Calu3 (cell line): ENCODE data around the gene CDK18. TPM values are rescaled to one million over a fixed set of nuclear protein-coding genes. Genes with fewer than 3 reads are reported as not detected.

Experiments used
- BruUV-seq: library from RNA; stranded (reverse); fragments of 400-500 nt; replicated peaks from 2 replicates; lab custom pipeline; 2021; lab: Mats Ljungman, UMichigan
- CTCF ChIA-PET: fragments of 300-600 bp; sonication (Branson Sonifier 250); formaldehyde crosslinking; loops from one replicate; lab custom pipeline; 2022; ENCODE audit warnings: antibody characterized with exemption; lab: Charles Lee
- DNase-seq: peaks from one replicate; pipeline ENCODE4 v3.0.0; 2022
- H3K27ac Mint-ChIP-seq: one replicate; pipeline ENCODE4 v1.8.0; 2022; ENCODE audit warnings: mixed read lengths; ENCODE audit not compliant: unreplicated experiment
- H3K27me3 Mint-ChIP-seq: one replicate; pipeline ENCODE4 v1.8.0; 2022; ENCODE audit warnings: mixed read lengths; ENCODE audit not compliant: unreplicated experiment
- H3K36me3 Mint-ChIP-seq: one replicate; pipeline ENCODE4 v1.8.0; 2022; ENCODE audit warnings: mild to moderate bottlenecking, moderate library complexity, mixed read lengths; ENCODE audit not compliant: insufficient read depth, unreplicated experiment
- H3K4me1 Mint-ChIP-seq: one replicate; pipeline ENCODE4 v1.8.0; 2022; ENCODE audit warnings: mild to moderate bottlenecking, low read depth, mixed read lengths; ENCODE audit not compliant: unreplicated experiment
- H3K4me3 Mint-ChIP-seq: one replicate; pipeline ENCODE4 v1.8.0; 2022; ENCODE audit warnings: mild to moderate bottlenecking, low read depth, moderate library complexity, mixed read lengths; ENCODE audit not compliant: unreplicated experiment
- H3K9me3 Mint-ChIP-seq: one replicate; pipeline ENCODE4 v1.8.0; 2022; ENCODE audit warnings: low read depth, mixed read lengths; ENCODE audit not compliant: unreplicated experiment
- intact Hi-C: fragments of 100-400 bp; cut with micrococcal nuclease; formaldehyde crosslinking; loops from one replicate; pipeline ENCODE4 v1.10.0; 2022; ENCODE audit not compliant: unreplicated experiment
- total RNA-seq: library from RNA; stranded (reverse); gene quantifications from 2 replicates; pipeline ENCODE4 v1.2.3, GENCODE V29; 2022
- TF ChIP-seq, protein P1 (sequence below): fragments of 200-600 bp; IDR thresholded peaks from one replicate; pipeline ENCODE4 v1.8.0; 2022; ENCODE audit warnings: antibody characterized with exemption; ENCODE audit not compliant: unreplicated experiment

Gene CDK18
- total RNA-seq, 1 experiment from 2014 or later, result 44.0 TPM

DNA sequence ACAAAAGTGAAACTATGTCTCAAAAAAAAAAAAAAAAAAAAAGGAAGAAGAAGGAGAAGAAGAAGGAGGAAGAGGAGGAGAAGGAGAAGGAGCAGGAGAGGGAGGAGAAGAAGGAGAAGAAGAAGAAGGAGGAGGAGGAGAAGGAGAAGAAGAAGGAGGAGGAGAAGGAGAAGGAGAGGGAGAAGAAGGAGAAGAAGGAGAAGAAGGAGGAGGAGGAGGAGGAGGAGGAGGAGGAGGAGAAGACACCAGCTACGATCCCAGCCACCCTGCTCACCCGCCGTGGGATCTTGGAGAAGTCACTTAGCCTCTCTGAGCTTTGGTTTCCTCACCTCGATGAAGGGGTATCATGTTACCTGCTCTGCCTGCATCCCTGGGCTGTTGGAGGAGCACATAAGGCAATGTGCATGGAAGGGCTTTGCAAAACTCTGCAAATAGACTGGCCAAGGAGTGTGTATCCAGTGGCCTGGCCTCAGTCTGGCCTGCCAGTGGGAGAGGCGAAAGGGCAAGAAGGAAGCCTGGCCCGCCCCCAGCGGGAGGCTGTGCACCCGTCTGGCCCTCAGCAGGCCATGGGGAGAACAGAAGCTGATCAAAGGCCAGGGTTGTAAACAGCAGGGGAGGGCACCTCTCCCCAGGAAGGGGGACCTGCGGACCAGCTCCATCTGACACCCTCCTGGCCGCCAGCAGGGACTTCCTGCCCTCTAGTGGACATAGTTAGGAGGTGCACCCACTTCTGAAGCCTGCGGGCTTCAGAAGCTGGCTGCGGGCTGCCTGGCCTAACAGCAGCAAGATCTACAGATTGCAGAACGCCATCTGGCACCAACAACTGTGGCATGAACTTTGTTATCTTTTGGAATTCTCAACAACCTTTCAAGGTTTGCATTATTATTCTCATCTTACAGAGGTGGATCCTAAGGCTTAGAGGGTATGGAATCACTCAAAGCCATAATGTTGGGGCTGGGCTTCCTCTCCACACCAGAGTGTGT lies 19.2 kb upstream of the CDK18 start:
- no TSS peak for BruUV-seq
- peaks cover 75% of the 10 kb centered on the region for H3K27me3 Mint-ChIP-seq

DNA sequence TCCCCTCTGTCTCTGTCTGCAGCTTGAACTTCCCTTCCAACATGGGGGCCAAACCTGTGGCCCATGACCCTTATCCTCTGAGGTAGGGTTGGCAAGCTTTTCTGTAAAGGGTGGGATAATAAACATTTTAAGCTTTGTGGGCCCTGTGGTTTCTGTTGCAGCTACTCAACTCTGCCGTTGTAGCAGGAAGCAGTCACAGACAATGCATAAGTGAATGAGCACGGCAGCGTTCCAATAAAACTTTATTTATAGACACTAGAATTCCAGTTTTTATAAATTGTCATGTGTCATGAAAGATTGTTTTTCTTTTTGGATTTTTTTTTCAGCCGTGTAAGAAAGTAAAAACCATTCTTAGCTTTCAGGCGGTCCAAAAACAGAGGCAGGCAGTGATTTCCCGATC lies 18.2 kb upstream of the CDK18 start:
- CTCF ChIA-PET, result interaction anchor here (0.7 to 3.8 kb wide), 16 partner anchors 9 to 173 kb away, joined by 3 to 62 read pairs (median 6); partner anchors contain the start of gene CDK18
- H3K27ac Mint-ChIP-seq, result no peak overlapping the region
- H3K27me3 Mint-ChIP-seq, result peaks cover 67% of the 10 kb centered on the region
- no TSS peak for BruUV-seq
- peaks cover 4% of the 10 kb centered on the region for H3K36me3 Mint-ChIP-seq
- DNase-seq, result no peak
- H3K4me1 Mint-ChIP-seq, result peaks cover 27% of the 10 kb centered on the region
- TF ChIP-seq, protein P1, sequence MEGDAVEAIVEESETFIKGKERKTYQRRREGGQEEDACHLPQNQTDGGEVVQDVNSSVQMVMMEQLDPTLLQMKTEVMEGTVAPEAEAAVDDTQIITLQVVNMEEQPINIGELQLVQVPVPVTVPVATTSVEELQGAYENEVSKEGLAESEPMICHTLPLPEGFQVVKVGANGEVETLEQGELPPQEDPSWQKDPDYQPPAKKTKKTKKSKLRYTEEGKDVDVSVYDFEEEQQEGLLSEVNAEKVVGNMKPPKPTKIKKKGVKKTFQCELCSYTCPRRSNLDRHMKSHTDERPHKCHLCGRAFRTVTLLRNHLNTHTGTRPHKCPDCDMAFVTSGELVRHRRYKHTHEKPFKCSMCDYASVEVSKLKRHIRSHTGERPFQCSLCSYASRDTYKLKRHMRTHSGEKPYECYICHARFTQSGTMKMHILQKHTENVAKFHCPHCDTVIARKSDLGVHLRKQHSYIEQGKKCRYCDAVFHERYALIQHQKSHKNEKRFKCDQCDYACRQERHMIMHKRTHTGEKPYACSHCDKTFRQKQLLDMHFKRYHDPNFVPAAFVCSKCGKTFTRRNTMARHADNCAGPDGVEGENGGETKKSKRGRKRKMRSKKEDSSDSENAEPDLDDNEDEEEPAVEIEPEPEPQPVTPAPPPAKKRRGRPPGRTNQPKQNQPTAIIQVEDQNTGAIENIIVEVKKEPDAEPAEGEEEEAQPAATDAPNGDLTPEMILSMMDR, result no peak
- no peak overlapping the region for H3K4me3 Mint-ChIP-seq
- intact Hi-C loops, result loop anchor here (5.0 kb wide), 1 partner anchor 149 kb away; no protein-coding TSS in a partner anchor
- no peaks in the 10 kb centered on the region for H3K9me3 Mint-ChIP-seq

More for the DNA sequence above, 19.2 kb upstream of the CDK18 start:
- Mint-ChIP-seq H3K36me3 (peaks cover 4% of the 10 kb centered on the region), H3K4me3 (no peak overlapping the region), H3K27ac (no peak overlapping the region), H3K4me1 (peaks cover 35% of the 10 kb centered on the region), H3K9me3 (no peaks in the 10 kb centered on the region)
- CTCF ChIA-PET, result interaction anchor here (0.5 to 3.8 kb wide), 36 partner anchors 8 to 976 kb away, joined by 3 to 62 read pairs (median 5); partner anchors contain the start of gene CDK18
- intact Hi-C loops, result loop anchor here (1.0 to 5.0 kb wide), 5 partner anchors 47 to 148 kb away; no protein-coding TSS in a partner anchor
- DNase-seq, result peak; percentile 85
- TF ChIP-seq, protein P1, result peak; percentile 99

DNA sequence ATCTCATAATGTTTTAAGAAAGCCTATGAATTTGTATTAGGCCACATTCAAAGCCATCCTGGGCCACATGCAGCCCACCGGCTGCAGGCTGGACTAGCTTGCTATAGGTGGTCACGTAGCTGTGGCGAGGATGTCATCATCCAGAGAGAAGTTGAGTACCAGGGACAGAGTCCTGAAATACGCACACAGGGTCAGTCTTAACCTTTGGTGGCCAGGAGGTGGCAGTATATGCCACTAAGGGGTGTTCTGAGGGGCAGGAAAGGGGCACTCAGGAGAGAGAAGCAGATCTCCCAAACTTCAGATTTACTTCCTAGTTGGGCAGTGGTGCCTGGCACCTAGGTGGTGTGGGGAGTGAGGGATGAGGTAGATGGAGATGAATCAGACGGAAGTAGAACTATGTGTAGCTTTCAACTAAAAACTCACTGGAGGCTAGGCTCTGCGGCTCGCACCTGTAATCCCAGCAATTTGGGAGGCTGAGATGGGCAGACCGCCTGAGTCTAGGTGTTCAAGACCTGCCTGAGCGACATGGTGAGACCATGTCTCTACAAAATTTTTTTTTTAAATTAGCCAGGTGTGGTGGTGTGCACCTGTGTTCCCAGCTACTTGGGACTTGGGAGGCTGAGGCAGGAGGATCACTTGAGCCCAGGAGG lies 16.3 kb upstream of the CDK18 start:
- CTCF ChIA-PET, result interaction anchor here (0.6 to 3.8 kb wide), 8 partner anchors 10 to 91 kb away, joined by 4 to 51 read pairs (median 6); no protein-coding TSS in a partner anchor
- TF ChIP-seq, protein P1, result peak; percentile 92
- no TSS peak for BruUV-seq
- no peak overlapping the region for H3K4me3 Mint-ChIP-seq
- H3K36me3 Mint-ChIP-seq, result peaks cover 4% of the 10 kb centered on the region
- H3K4me1 Mint-ChIP-seq, result peaks cover 29% of the 10 kb centered on the region
- H3K27me3 Mint-ChIP-seq, result peaks cover 61% of the 10 kb centered on the region
- H3K27ac Mint-ChIP-seq, result no peak overlapping the region
- peak; percentile 73 for DNase-seq
- intact Hi-C loops, result loop anchor here (1.0 to 5.0 kb wide), 2 partner anchors 36 to 151 kb away; no protein-coding TSS in a partner anchor
- H3K9me3 Mint-ChIP-seq, result no peaks in the 10 kb centered on the region

- H3K27me3 Mint-ChIP-seq, result peaks cover 69% of the 10 kb centered on the region
- peaks cover 18% of the 10 kb centered on the region for H3K4me1 Mint-ChIP-seq
- H3K27ac Mint-ChIP-seq, result no peak overlapping the region
- CTCF ChIA-PET, result interaction anchor here (0.6 to 2.9 kb wide), 3 partner anchors 13 to 44 kb away, joined by 4 to 20 read pairs (median 5); partner anchors contain the start of gene CDK18
- BruUV-seq, result no TSS peak
- H3K9me3 Mint-ChIP-seq, result no peaks in the 10 kb centered on the region
- H3K36me3 Mint-ChIP-seq, result no peaks in the 10 kb centered on the region
- intact Hi-C loops, result no loop called here
- H3K4me3 Mint-ChIP-seq, result no peak overlapping the region
- DNase-seq, result no peak
- TF ChIP-seq, protein P1, result no peak
Measured at GRCh38 chr1:205491794-205492193, 12.7 kb upstream of the CDK18 start.
